Panc1 (cell line): ENCODE results near the gene BAD. TPM values are rescaled to one million over a fixed set of nuclear protein-coding genes. Genes with fewer than 3 reads are reported as not detected.

ENCODE experiments used
- ATAC-seq: fragments of 200-7000 bp; cut with Tn5 transposase; 2 replicates; pipeline ENCODE4 v1.9.1; 2020; ENCODE audit warnings: mild to moderate bottlenecking, moderate library complexity
- BruUV-seq: library from RNA; stranded (reverse); fragments of 400-500 nt; replicated peaks from 2 replicates; lab custom pipeline; 2021; lab: Mats Ljungman, UMichigan
- CTCF ChIA-PET: fragments of 300-600 bp; sonication (Branson Sonifier 250); formaldehyde crosslinking; loops from one replicate; lab custom pipeline; 2022; ENCODE audit warnings: antibody characterized with exemption; lab: Charles Lee
- POLR2A ChIA-PET: fragments of 300-600 bp; sonication (Branson Sonifier 250); formaldehyde crosslinking; loops from one replicate; lab custom pipeline; 2022; ENCODE audit warnings: antibody characterized with exemption; lab: Charles Lee
- DNase-seq: peaks from one replicate; pipeline ENCODE4 v3.0.0-alpha.2; 2010; ENCODE audit warnings: low read depth, low spot score
- H3K27ac ChIP-seq: 2 replicates; pipeline ENCODE4 v1.5.1; 2011; ENCODE audit warnings: mild to moderate bottlenecking, low read length, inconsistent platforms
- H3K27me3 ChIP-seq: fragments of 200-500 bp; sonication (Bioruptor generic); 2 replicates; pipeline ENCODE4 v1.6.0; 2014; ENCODE audit warnings: low read length, inconsistent platforms; ENCODE audit not compliant: control insufficient read depth, insufficient read depth
- H3K36me3 ChIP-seq: fragments of 200-500 bp; sonication (Bioruptor generic); 2 replicates; pipeline ENCODE4 v1.5.1; 2014; ENCODE audit warnings: inconsistent platforms, mild to moderate bottlenecking, low read length, moderate library complexity; ENCODE audit not compliant: control insufficient read depth, insufficient read depth
- H3K4me1 ChIP-seq: 2 replicates; pipeline ENCODE4 v1.5.1; 2011; ENCODE audit warnings: inconsistent platforms, mild to moderate bottlenecking, low read length, moderate library complexity; ENCODE audit not compliant: control insufficient read depth, insufficient read depth
- H3K4me3 ChIP-seq, 2 experiments: 2 replicates each; pipeline ENCODE4 v1.5.1; 2011 to 2012; ENCODE audit warnings: low read depth in 2 of 2, low read length in 2 of 2, mild to moderate bottlenecking in 2 of 2, inconsistent platforms in 1 of 2, moderate library complexity in 1 of 2
- H3K9me3 ChIP-seq: fragments of 200-500 bp; sonication (Bioruptor generic); 2 replicates; pipeline ENCODE4 v1.5.1; 2014; ENCODE audit warnings: low read depth, mild to moderate bottlenecking, inconsistent platforms, low read length, moderate library complexity; ENCODE audit not compliant: control insufficient read depth, insufficient read depth
- CTCF ChIP-seq: fragments of 450-650 bp; IDR thresholded peaks from 2 replicates; pipeline ENCODE4 v1.5.1; 2017; ENCODE audit warnings: mild to moderate bottlenecking
- POLR2AphosphoS5 ChIP-seq: IDR thresholded peaks from 2 replicates; pipeline ENCODE4 v1.6.1; 2012; ENCODE audit warnings: mild to moderate bottlenecking, low read depth, low read length, moderate library complexity
- REST ChIP-seq, 2 experiments: IDR thresholded peaks; 2 replicates each; pipeline ENCODE4 v1.6.1; 2011 to 2012; ENCODE audit warnings: low read depth in 2 of 2, control low read depth in 1 of 2, low read length in 1 of 2, mild to moderate bottlenecking in 1 of 2, moderate library complexity in 1 of 2; ENCODE audit not compliant: insufficient read depth in 1 of 2
- SIN3A ChIP-seq: IDR thresholded peaks from 2 replicates; pipeline ENCODE4 v1.6.1; 2012; ENCODE audit warnings: low read depth, mild to moderate bottlenecking, low read length, moderate library complexity, borderline replicate concordance; ENCODE audit not compliant: insufficient read depth
- TCF7L2 ChIP-seq: IDR thresholded peaks from 2 replicates; pipeline ENCODE4 v1.6.1; 2011; ENCODE audit warnings: mild to moderate bottlenecking, low read depth, low read length, inconsistent platforms
- in situ Hi-C: cut with HindIII; loops from 2 replicates; pipeline ENCODE4 v1.10.0; 2016; ENCODE audit warnings: low sequenced_read_pairs, low pct_unique_long_range_greater_than_20kb
- intact Hi-C: fragments of 100-400 bp; cut with micrococcal nuclease; formaldehyde crosslinking; loops from one replicate; pipeline ENCODE4 v1.10.0; 2022; ENCODE audit not compliant: unreplicated experiment
- total RNA-seq: library from RNA; stranded (reverse); gene quantifications from one replicate; pipeline ENCODE4 v1.2.1, GENCODE V29; 2021; ENCODE audit not compliant: unreplicated experiment

The BAD gene
- total RNA-seq, 1 experiment from 2014 or later = 77.7 TPM

- no peaks in the 10 kb centered on the region for H3K9me3 ChIP-seq
- H3K27me3 ChIP-seq = no peaks in the 10 kb centered on the region
- DNase-seq (no peak), ATAC-seq (peak; percentile 74)
- BruUV-seq = TSS peak; percentile 85
- H3K27ac ChIP-seq = peak within 1 kb of the TSS; percentile 83
- ChIA-PET CTCF (interaction anchor here (0.6 to 1.5 kb wide), 6 partner anchors 16 to 33 kb away, joined by 3 to 20 read pairs (median 4); partner anchors contain the start of gene PRDX5), POLR2A (interaction anchor here (0.5 to 1.5 kb wide), 4 partner anchors 9 to 32 kb away, joined by 3 to 10 read pairs (median 4); partner anchors contain the start of genes ESRRA, PRDX5 and TRMT112)
- peak within 1 kb of the TSS; percentile 57 to 98 for H3K4me3 ChIP-seq
- H3K36me3 ChIP-seq = no peaks in the 10 kb centered on the region; the same call in 1 of the 2 replicates
- in situ Hi-C loops = no loop called here
- H3K4me1 ChIP-seq = peaks cover 25% of the 10 kb centered on the region
- peak; percentile 82; the same call in 1 of the 2 replicates for TF ChIP-seq SIN3A
- TF ChIP-seq CTCF = no peak
- no peak; the same call in 1 of the 2 replicates for TF ChIP-seq TCF7L2
- peak; percentile 64 for TF ChIP-seq POLR2AphosphoS5
- no peak for TF ChIP-seq REST (IDR thresholded peaks at IDR 0.05; ENCODE audit: insufficient read depth in 1 of 2, low read depth in 2 of 2, low read length in 1 of 2)
- intact Hi-C loops = no loop called here
These were observed 758 bp upstream of the BAD start, which contains the start of gene GPR137 for GRCh38 chr11:64284962-64285884. TSS of gene GPR137 (plus strand) at chr11:64285848. CDS start at chr11:64286525, 677 bp downstream.

- BruUV-seq = no TSS peak
- no peak for ATAC-seq
- Histone ChIP-seq H3K36me3 (no peaks in the 10 kb centered on the region; the same call in 1 of the 2 replicates), H3K9me3 (no peaks in the 10 kb centered on the region), H3K4me1 (peaks cover 25% of the 10 kb centered on the region), H3K27me3 (no peaks in the 10 kb centered on the region), H3K4me3 (0 out of 4 replicates have a peak overlapping the region, but pooled peaks of 1 of the 2 experiments have one; percentile 4), H3K27ac (peak overlapping the region; percentile 83; the same call in 1 of the 2 replicates)
- in situ Hi-C loops (no loop called here), intact Hi-C loops (no loop called here)
- no peak for DNase-seq
- TF ChIP-seq TCF7L2 = no peak
- TF ChIP-seq REST (IDR thresholded peaks at IDR 0.05; ENCODE audit: insufficient read depth in 1 of 2, low read depth in 2 of 2, low read length in 1 of 2) = no peak
- TF ChIP-seq POLR2AphosphoS5 = no peak
- no peak for TF ChIP-seq CTCF
- TF ChIP-seq SIN3A = no peak
- ChIA-PET POLR2A (interaction anchor here (1.2 kb wide), 1 partner anchor 35 kb away, joined by 4 read pairs; the partner anchor contains the start of gene PRDX5), CTCF (interaction anchor here (1.5 kb wide), 1 partner anchor 18 kb away, joined by 8 read pairs; no protein-coding TSS in a partner anchor)
These were observed 1.4 kb downstream of the BAD start for GRCh38 chr11:64283092-64283491.
